NT2/D1 (cell line): Measurements from ENCODE around the gene CCDC102B.

ENCODE experiments used
- SUZ12 ChIP-seq: IDR thresholded peaks from 2 replicates; pipeline ENCODE4 v1.6.1; 2011; ENCODE audit not compliant: insufficient read length, insufficient read depth; ENCODE audit errors: extremely low read depth
- YY1 ChIP-seq: IDR thresholded peaks from 2 replicates; pipeline ENCODE4 v1.6.1; 2011; ENCODE audit not compliant: insufficient read length, insufficient read depth
- ZNF274 ChIP-seq: IDR thresholded peaks from 2 replicates; pipeline ENCODE4 v1.6.1; 2011; ENCODE audit warnings: mild to moderate bottlenecking, low read depth, low read length

- no peak for TF ChIP-seq ZNF274
- TF ChIP-seq YY1: no peak
- TF ChIP-seq SUZ12: no peak
Observed at GRCh38 chr18:68940754-68941153, 142.9 kb downstream of the CCDC102B start.
